Fibroblast of pulmonary artery (primary cell): ENCODE measurements around the gene USP54.

Source experiments
- DNase-seq: peaks from one replicate; pipeline ENCODE4 v3.0.0-alpha.2; 2010; ENCODE audit warnings: low read depth
- H3K4me3 ChIP-seq: replicated peaks from 2 replicates; pipeline ENCODE4 v1.5.1; 2011; ENCODE audit warnings: low read depth, mild to moderate bottlenecking, control low read depth, low read length, moderate library complexity
- TF ChIP-seq, protein P1 (sequence below): IDR thresholded peaks from 2 replicates; pipeline ENCODE4 v1.5.1; 2011; ENCODE audit warnings: mild to moderate bottlenecking, control low read depth, low read length, inconsistent platforms; ENCODE audit errors: missing control alignments

The USP54 gene

DNA sequence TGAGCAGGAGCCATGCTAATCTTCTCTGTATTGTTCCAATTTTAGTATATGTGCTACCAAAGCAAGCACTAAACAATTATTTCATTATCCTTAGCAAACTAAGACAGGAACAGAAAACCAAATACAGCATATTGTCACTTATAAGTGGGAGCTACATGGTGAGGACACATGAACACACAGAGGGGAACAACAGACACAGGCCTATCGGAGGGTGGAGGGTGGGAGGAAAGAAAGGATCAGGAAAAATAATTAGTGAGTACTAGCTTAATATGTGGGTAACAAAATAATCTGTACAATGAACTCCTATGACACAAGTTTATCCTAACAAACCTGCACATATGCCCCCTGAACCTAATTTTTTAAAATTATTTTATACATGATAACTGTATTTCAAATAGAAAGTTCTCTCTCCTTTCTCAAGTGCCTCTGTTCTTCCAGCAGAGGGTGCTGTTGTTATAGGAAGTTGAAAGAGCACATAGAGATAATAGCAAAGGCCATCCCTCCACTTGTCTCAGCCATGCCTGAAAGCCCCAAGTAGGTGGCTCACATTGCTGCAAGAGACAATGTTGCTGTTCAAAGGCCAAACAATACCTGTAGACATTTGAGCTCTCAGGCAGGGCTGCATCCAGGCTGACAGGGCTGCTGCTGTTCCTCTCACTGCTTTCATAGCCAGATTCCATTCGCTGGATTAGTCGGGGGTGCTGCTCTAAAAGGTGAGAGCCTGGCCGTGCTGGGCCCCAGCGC, 61.9 kb downstream of the USP54 start:
- TF ChIP-seq, protein P1, sequence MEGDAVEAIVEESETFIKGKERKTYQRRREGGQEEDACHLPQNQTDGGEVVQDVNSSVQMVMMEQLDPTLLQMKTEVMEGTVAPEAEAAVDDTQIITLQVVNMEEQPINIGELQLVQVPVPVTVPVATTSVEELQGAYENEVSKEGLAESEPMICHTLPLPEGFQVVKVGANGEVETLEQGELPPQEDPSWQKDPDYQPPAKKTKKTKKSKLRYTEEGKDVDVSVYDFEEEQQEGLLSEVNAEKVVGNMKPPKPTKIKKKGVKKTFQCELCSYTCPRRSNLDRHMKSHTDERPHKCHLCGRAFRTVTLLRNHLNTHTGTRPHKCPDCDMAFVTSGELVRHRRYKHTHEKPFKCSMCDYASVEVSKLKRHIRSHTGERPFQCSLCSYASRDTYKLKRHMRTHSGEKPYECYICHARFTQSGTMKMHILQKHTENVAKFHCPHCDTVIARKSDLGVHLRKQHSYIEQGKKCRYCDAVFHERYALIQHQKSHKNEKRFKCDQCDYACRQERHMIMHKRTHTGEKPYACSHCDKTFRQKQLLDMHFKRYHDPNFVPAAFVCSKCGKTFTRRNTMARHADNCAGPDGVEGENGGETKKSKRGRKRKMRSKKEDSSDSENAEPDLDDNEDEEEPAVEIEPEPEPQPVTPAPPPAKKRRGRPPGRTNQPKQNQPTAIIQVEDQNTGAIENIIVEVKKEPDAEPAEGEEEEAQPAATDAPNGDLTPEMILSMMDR: peak; percentile 82
- DNase-seq: peak; percentile 85
- H3K4me3 ChIP-seq: no peak overlapping the region

DNA sequence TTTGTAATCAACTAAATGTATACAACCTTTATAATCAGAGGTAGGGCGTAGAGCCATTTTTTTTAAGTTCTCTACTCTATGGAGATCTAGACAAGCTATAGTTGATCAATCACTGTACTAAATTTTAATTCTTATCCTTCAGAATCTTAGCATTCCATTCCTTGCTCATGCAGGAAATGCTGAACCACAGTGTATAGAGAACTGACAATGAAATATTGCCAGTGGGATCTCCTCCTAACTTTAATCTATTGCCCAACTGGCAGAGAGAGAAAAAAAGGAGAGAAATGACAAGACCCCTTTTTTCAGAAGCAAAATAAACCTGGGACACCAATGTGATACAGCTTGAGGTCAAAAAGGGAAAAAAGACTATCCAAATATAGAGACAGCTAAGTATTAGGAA, 68.9 kb downstream of the USP54 start:
- DNase-seq: peak; percentile 31
- H3K4me3 ChIP-seq: no peak overlapping the region
- TF ChIP-seq, protein P1: no peak

DNA sequence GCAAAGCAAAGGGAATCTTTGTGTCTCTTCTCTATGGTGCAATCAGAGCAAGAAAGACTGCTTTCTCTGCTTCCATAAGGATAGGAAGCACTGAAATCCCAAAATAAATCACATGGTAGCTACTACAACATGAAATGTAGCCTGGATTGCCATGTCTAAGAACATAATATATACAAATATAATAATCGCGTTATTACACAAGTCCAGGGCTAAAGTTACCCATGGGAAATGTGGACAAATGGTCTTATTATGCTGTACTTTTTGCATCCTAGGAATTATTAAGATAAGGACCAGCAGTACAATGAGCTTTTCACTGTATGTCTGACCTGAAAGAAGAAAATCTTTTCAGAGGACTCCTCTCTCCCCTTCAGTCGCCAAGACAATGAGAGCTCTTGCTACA, 71.8 kb downstream of the USP54 start:
- TF ChIP-seq, protein P1: no peak
- H3K4me3 ChIP-seq: no peak overlapping the region
- no peak for DNase-seq

DNA sequence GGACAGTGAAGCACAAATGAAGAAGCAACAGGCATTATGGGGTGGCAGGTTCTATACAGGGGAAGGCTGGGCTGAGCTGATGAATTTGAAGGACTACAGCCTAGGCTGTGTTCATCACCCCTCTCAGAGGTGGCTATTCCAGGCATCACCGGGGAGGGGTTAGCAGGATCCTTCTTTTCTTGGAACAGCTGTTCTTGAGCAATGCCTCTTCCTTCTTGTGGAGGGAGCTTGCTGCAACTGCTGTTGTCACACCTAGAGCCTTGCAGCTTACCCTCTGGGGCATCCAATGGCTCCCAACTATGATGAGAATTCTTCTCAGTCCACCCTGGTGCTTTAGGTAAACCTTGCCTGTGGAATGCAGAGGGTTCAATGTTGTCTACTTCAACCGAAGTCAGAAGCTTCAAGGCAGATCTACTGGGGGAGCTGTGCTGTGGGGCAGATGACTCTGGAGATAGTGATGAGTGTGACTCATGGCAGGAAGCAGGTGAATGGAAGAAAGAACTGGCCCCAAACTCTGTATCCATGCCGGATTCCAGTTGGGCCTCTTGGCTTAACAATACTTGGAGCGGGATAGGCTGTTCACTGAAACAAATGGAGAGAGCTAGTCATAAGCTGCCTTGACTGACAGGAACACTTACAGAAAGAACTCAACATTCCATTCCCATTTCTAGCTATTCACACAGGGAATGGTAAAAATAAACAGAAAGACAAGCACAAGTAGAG, 73.8 kb downstream of the USP54 start:
- DNase-seq: peak; percentile 13
- TF ChIP-seq, protein P1: no peak
- no peak overlapping the region for H3K4me3 ChIP-seq

DNA sequence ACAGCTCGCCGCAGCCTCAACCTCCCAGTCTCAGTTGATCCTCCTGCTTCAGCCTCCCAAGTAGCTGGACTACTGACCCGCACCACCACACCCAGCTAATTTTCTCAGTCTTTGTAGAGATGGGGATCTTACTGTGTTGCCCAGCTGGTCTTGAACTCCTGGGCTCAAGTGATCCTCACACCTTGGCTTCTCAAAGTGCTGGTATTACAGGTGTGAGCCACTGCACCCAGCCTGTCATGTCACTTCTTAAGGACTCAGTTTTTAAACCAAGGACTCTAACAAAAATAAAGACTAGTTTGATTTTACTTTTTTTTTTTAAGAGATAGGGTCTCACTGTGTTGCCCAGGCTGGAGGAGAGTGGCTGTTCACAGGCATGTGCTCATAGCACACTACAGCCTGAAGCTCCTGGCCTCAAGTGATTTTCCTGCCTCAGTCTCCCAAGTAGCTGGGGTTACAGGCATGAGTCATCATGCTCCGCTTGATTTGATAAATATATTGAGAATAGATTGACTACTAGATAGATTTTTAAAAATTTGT, 78.9 kb downstream of the USP54 start:
- no peak for DNase-seq
- no peak overlapping the region for H3K4me3 ChIP-seq
- TF ChIP-seq, protein P1: no peak

DNA sequence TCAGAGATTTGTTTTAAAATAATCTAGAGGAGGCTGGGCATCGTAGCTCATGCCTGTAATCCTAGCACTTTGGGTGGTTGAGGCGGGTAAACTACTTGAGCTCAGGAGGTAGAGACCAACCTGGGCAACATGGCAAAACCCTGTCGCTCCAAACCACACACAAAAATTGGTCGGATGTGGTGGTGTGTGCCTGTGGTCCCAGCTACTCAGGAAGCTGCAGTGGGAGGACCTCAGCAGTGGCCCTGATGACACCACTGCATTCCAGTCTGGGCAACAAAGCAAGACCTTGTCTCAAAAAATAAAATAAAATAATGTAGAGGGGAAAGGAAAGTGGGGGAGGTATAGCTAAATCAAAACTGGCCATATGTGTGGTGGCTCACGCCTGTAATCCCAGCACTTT, 81.4 kb downstream of the USP54 start:
- TF ChIP-seq, protein P1: no peak
- no peak overlapping the region for H3K4me3 ChIP-seq
- no peak for DNase-seq
